ENCODE measurements around the gene OAF. TPM values are rescaled to one million over a fixed set of nuclear protein-coding genes. Genes with fewer than 3 reads are reported as not detected.
A peak's percentile ranks its signal among the peaks of the same experiment; 100 is the strongest.

The OAF gene
- total RNA-seq, 1 experiment from 2014 or later, result 11.6 TPM

- Histone ChIP-seq H3K4me3 (ENCODE audit: insufficient read depth, low read depth, low read length) (no peak overlapping the region), H3K36me3 (replicated peaks; ENCODE audit: control insufficient read depth, insufficient read depth, low read length) (no peaks in the 10 kb centered on the region), H3K27me3 (ENCODE audit: control insufficient read depth, insufficient read depth, low read length) (peaks cover 8% of the 10 kb centered on the region)
- no peak for DNase-seq
Observed at GRCh38 chr11:120191058-120191457, 19.8 kb upstream of the OAF start.

DNA sequence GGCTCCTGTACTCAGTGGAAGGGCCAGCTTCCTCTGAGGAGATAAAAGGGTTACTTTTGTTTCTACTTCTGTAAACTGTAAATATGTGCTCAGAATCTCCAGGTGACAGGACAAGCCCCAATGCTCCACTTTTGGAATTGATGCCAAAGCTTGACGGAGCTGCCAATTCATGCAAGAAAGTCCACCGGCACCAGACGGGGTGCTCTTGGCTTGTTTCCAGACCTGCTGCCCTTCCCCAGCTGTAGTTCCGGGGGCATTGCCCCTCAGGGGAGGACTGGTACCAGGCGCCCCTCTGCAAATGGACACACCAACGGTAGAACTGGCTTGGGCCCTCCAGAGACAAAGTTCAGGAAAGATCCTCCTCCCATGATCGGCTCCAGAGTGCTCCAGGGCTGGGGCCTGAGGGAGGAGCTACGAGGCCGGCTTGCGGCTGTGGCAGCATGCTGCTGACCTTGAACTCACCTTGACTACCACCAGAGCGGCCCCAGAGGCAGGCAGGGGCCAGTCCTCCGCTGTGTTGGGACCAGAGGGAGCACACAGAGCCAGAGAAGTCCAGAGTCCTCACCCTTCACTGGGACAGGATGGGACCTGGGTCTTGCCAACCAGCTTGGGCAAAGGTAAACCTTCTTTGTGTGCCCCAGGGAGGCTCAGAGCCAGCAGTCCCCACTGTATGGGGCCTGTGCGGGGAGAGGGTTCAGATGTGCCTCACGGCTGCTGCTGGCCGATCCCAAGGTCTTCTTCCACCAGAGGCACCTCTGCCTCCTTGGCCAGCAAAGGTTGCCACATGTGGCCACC, 17.8 kb upstream of the OAF start:
- DNase-seq, result no peak
- Histone ChIP-seq H3K4me3 (ENCODE audit: insufficient read depth, low read depth, low read length) (no peak overlapping the region), H3K27me3 (ENCODE audit: control insufficient read depth, insufficient read depth, low read length) (peaks cover 13% of the 10 kb centered on the region), H3K36me3 (replicated peaks; ENCODE audit: control insufficient read depth, insufficient read depth, low read length) (no peaks in the 10 kb centered on the region)

DNA sequence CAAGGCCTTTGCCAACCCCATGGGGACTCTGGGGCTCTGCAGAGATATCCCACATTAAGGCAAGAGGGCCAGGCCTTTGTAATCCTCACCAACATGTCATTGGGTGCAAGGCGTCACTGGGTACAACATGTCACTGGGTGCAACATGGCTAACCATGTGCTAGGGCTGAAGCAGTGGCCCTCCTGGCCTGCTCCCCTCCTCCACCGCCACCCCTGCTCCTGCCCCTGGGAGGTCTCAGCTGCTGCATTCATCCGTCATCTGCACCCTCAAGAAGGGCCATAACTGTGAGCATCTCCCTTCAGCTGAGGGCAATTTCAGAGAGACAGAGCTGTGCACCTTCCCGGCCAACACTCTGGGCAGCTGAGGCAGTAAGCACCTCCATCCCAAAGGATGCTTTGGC, 16.7 kb upstream of the OAF start:
- Histone ChIP-seq H3K27me3 (ENCODE audit: control insufficient read depth, insufficient read depth, low read length) (peaks cover 22% of the 10 kb centered on the region), H3K36me3 (replicated peaks; ENCODE audit: control insufficient read depth, insufficient read depth, low read length) (no peaks in the 10 kb centered on the region), H3K4me3 (ENCODE audit: insufficient read depth, low read depth, low read length) (no peak overlapping the region)
- DNase-seq, result no peak

DNA sequence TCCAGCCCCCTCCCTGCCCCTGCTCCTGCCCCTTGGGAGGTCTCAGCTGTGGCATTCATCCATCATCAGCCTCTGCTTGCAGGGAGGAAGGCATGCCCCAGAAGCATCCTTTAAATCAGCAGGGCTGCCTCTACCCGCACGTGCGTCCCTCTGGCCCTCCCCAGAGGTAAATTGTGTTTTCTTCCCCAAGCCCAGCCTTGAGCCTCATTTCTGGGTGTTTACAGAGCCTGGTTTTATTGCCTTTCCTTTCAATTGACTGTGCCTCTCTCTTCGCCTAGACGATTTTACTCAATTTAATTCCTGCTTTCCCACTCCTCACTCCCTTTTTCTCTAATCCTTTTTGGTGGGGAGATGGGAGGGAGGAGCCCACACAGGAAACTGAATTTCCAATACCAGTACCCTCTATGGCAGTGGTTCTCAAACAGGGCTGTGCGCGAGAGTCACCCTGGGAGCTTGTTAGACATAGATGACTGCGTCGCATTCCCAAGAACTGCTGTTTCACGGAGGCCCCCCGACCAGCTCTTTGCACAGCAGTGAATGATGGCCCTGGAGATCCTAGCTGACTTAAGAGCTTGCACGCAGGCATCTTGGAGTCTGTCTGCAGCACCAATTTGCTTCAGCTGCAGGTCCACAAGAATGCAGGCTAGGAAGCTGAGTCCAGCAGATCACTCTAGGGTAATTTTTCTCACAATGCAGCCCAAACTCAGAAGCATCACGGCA, 15.1 kb upstream of the OAF start:
- Histone ChIP-seq H3K27me3 (ENCODE audit: control insufficient read depth, insufficient read depth, low read length) (peaks cover 31% of the 10 kb centered on the region), H3K36me3 (replicated peaks; ENCODE audit: control insufficient read depth, insufficient read depth, low read length) (no peaks in the 10 kb centered on the region), H3K4me3 (ENCODE audit: insufficient read depth, low read depth, low read length) (no peak overlapping the region)
- DNase-seq, result no peak

- Histone ChIP-seq H3K27me3 (ENCODE audit: control insufficient read depth, insufficient read depth, low read length) (peaks cover 38% of the 10 kb centered on the region), H3K4me3 (ENCODE audit: insufficient read depth, low read depth, low read length) (no peak overlapping the region), H3K36me3 (replicated peaks; ENCODE audit: control insufficient read depth, insufficient read depth, low read length) (no peaks in the 10 kb centered on the region)
- no peak for DNase-seq
Observed at GRCh38 chr11:120196826-120197225, 14.0 kb upstream of the OAF start.

DNA sequence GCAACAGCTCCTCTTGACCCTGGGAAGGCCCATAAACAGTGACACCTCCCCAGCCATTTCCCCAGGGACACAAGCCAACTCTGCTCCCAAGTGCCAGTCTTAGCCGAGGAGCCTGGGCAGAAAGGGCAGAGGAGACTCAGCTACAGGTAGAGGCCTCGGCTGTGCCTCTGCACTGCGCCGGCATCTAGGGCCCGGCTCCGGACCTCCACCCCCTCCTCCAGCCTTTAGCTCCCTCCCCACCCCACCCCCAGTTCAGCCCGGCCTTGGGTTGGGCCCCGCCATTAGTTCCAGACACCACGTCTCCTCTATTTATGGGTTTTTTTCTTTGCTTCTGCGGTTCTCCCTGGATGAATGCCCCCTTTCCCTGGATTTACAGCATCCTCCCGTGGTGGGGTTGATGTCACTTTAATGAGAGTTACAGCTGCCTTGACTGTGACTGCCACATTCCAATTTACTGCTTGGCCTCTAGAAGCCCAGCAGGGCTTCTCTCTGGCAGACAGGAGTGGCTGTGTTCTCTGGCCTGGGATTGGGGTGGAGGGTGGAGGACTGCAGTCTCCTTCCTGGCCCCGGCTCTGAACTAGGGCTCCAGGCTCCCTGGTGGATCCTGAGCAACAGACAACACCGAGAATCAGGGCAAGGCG, 13.5 kb upstream of the OAF start:
- Histone ChIP-seq H3K4me3 (ENCODE audit: insufficient read depth, low read depth, low read length) (no peak overlapping the region), H3K27me3 (ENCODE audit: control insufficient read depth, insufficient read depth, low read length) (peaks cover 40% of the 10 kb centered on the region), H3K36me3 (replicated peaks; ENCODE audit: control insufficient read depth, insufficient read depth, low read length) (no peaks in the 10 kb centered on the region)
- peak; percentile 87 for DNase-seq

DNA sequence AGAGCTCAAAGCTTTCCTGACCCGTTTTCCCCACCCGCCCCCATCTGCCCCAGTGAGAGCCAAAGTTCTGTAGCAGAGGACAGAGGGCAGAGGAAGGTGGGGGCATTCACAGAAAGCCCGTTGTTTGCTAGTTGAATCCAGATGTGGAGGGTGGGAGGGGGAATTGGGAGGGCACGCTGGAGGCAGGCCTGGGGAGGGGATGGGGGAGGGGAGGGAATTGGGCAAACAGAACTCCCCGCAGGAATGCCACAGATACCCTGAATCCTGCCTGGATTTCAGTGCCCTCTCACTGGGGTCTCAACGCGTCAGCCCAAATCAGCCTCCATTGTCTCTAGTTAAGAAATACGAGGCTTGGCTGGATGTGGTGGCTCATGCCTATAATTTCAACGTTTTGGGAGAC, 12.9 kb upstream of the OAF start:
- Histone ChIP-seq H3K27me3 (ENCODE audit: control insufficient read depth, insufficient read depth, low read length) (peaks cover 40% of the 10 kb centered on the region), H3K36me3 (replicated peaks; ENCODE audit: control insufficient read depth, insufficient read depth, low read length) (no peaks in the 10 kb centered on the region)
- peak; percentile 78 for DNase-seq

DNA sequence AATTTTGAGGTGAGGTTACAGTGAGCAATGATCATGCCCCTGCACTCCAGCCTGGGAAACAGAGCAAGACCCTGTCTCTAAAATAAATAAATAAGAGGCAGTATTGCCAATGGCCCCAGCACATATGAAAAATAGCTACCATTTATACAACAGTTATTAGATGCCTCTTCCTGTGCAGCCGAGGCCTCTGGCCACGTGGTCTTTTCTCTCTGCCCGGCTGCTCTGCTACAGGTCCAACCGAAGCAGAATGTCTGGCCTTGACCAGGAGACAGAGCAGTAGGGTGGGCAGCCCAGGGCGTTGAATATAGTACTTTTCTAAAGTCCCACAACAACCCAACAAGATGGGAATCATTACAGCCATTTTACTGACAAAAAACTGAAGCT, 12.4 kb upstream of the OAF start:
- no peak overlapping the region for H3K4me3 ChIP-seq (ENCODE audit: insufficient read depth, low read depth, low read length)
- peaks cover 40% of the 10 kb centered on the region for H3K27me3 ChIP-seq (ENCODE audit: control insufficient read depth, insufficient read depth, low read length)
- DNase-seq, result no peak
- H3K36me3 ChIP-seq (replicated peaks; ENCODE audit: control insufficient read depth, insufficient read depth, low read length), result no peaks in the 10 kb centered on the region

More for the DNA sequence above, 12.9 kb upstream of the OAF start:
- H3K4me3 ChIP-seq (ENCODE audit: insufficient read depth, low read depth, low read length), result no peak overlapping the region

DNA sequence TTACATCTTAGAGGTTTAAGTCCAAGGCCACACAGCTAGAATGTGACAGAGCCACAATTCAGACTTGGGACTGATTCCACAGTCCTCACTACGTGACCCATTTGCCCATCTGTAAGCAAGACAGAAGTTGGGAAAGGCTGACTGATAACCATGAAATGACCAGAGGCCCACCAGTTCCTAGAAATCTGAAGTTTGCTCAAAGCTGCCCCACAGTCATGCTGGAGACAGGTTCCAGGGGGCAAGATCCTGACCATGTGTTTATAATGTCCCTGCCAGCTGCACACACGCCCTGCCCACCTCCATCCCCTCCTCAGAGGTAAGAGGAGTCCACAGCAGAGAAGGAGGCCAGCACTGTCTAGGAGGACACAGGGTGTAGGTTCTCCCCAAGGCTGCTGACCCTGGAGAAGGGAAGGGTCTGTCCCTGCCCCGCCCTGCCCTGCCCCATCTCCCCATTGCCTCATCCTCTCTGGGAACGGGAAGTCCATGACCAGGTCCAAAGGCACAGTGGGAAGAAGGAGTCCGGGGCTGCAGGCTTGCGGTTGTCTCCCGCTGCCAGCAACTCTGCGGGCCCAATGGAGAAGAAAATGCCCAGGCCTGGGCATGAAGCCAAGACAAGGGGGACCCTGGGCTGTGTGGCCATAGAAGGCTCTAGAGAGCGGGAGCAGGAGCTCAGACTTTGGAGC, 11.9 kb upstream of the OAF start:
- H3K36me3 ChIP-seq (replicated peaks; ENCODE audit: control insufficient read depth, insufficient read depth, low read length), result no peaks in the 10 kb centered on the region
- no peak overlapping the region for H3K4me3 ChIP-seq (ENCODE audit: insufficient read depth, low read depth, low read length)
- peaks cover 40% of the 10 kb centered on the region for H3K27me3 ChIP-seq (ENCODE audit: control insufficient read depth, insufficient read depth, low read length)
- no peak for DNase-seq

GRCh38 chr11:120199613-120200012, 11.2 kb upstream of the OAF start:
- Histone ChIP-seq H3K36me3 (replicated peaks; ENCODE audit: control insufficient read depth, insufficient read depth, low read length) (no peaks in the 10 kb centered on the region), H3K27me3 (ENCODE audit: control insufficient read depth, insufficient read depth, low read length) (peaks cover 42% of the 10 kb centered on the region), H3K4me3 (ENCODE audit: insufficient read depth, low read depth, low read length) (no peak overlapping the region)
- peak; percentile 65 for DNase-seq

GRCh38 chr11:120200677-120201076, 10.2 kb upstream of the OAF start:
- Histone ChIP-seq H3K27me3 (ENCODE audit: control insufficient read depth, insufficient read depth, low read length) (peaks cover 41% of the 10 kb centered on the region), H3K4me3 (ENCODE audit: insufficient read depth, low read depth, low read length) (no peak overlapping the region), H3K36me3 (replicated peaks; ENCODE audit: control insufficient read depth, insufficient read depth, low read length) (no peaks in the 10 kb centered on the region)
- no peak for DNase-seq

GRCh38 chr11:120201653-120202052, 9.2 kb upstream of the OAF start:
- DNase-seq, result no peak
- Histone ChIP-seq H3K36me3 (replicated peaks; ENCODE audit: control insufficient read depth, insufficient read depth, low read length) (no peaks in the 10 kb centered on the region), H3K27me3 (ENCODE audit: control insufficient read depth, insufficient read depth, low read length) (peaks cover 46% of the 10 kb centered on the region), H3K4me3 (ENCODE audit: insufficient read depth, low read depth, low read length) (no peak overlapping the region)

- H3K4me3 ChIP-seq (ENCODE audit: insufficient read depth, low read depth, low read length), result no peak overlapping the region
- H3K36me3 ChIP-seq (replicated peaks; ENCODE audit: control insufficient read depth, insufficient read depth, low read length), result no peaks in the 10 kb centered on the region
- peaks cover 48% of the 10 kb centered on the region for H3K27me3 ChIP-seq (ENCODE audit: control insufficient read depth, insufficient read depth, low read length)
- no peak for DNase-seq
Observed at GRCh38 chr11:120203626-120204025, 7.2 kb upstream of the OAF start.

DNA sequence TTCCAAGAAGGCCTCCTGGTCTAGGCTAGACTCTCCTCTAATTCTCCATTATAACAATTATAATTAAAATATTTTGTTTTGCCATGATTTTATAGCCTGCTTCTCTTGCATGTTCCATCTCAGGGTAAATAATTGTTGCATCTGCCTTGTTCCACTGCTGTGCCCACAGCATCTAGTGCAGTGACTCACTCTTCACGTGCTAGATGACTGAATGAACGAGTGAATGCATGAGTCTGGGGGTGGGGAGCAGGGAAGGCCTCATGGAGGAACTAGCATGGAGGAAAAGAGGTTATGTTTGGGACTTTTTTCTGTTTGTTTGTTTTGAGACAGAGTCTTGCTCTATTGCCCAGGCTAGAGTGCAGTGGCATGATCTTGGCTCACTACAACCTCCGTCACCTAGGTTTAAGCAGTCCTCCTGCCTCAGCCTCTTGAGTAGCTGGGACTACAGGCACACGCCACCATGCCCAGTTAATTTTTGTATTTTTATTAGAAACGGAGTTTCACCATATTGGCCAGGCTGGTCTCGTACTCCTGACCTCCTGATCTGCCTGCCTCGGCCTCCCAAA, 5.2 kb upstream of the OAF start:
- DNase-seq, result no peak
- no peaks in the 10 kb centered on the region for H3K36me3 ChIP-seq (replicated peaks; ENCODE audit: control insufficient read depth, insufficient read depth, low read length)
- H3K27me3 ChIP-seq (ENCODE audit: control insufficient read depth, insufficient read depth, low read length), result peaks cover 49% of the 10 kb centered on the region
- no peak overlapping the region for H3K4me3 ChIP-seq (ENCODE audit: insufficient read depth, low read depth, low read length)

All from H7 (cell line).